Activated CD8-positive, alpha-beta memory T cell treated with anti-CD3 and anti-CD28 coated beads, Interleukin-2, amount 50 U/mL, for 24 hours (primary cell): Measurements from ENCODE around the gene TSN.

ENCODE experiments used
- DNase-seq: peaks from one replicate; pipeline ENCODE4 v3.0.0-alpha.2; 2020; ENCODE audit errors: extremely low read depth

Gene TSN

DNA sequence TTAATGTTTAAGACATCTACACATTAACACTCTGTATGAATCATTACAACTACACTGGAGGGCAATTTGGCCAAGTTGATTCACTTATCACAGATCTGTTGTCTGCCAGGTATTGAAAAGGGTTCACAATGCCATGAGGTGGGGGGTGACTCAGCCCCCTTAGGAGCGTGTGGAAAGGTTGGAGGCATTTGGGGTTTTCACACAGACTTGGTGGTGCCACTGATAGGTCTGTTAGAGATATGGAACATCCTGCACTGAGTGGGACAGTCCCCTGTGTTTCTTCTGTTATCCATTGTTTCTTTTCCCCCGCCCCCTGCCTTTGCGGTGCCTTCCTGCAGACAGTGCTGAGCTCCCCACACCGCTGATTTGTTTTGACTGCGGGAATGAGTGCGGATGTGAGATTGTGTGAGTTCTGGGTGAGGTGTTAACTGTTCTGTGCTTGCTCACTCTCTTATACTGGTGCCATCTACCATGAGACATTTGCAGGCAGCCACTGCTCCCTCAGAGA lies 9.3 kb upstream of the TSN start:
- no peak for DNase-seq

DNA sequence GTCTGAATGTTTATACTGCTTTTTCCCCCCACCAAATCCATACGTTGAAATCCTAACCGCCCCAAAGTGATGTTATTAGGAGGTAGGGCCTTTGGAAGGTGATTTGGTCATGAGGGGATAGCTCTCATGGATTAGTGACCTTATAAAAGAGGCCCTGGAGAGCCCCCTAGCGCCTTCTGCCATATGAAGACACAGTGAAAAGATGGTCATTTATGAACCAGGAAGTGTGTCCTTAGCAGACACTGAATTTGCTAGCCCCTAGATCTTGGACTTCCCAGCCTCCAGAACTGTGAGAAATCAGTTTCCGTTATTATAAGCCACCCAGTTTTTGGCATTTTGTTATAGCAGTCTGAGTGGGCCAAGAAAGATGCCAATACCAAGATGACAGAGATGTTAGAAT lies 7.2 kb upstream of the TSN start:
- no peak for DNase-seq

DNA sequence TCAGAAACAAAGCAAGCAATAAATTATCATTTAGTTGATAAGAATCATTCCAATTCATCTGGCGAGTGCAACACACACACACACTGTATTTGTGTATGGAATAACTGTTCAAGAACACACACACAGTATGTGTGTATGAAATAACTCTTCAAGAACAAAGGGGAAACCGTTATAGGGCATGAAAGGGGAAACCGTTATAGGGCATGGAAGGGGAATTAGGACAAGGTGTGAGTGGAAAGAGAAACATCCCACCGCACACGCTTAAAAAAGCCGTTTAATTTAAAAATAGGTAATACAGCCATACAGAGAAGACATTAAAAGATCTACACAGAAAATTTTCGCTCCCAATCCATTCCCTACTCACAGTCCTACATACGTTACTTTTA lies 607 bp upstream of the TSN start:
- DNase-seq = no peak

DNA sequence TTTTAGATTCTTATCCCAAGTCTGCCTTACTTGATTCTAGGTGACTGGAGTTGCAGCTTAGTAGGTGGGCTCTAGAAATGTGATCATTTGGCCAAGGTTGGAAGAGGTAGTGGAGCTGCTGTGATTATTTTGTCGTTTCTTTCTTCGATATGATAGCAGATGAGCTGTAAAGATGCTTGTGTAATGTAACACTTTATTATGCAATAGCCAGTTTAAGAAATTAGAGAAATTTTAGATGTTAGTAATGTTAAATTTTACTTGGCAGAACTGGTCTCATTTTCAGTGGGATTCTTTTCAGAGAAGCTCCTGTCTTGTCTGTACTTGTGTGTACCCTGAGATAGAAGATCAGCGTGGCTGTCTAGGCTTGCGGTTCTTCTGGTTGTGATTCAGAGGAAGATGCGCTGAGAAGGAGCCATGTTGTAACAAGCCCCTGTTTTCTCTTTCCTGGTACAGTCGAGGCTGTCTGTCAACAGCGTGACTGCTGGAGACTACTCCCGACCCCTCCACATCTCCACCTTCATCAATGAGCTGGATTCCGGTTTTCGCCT lies 9.3 kb downstream of the TSN start:
- no peak for DNase-seq

DNA sequence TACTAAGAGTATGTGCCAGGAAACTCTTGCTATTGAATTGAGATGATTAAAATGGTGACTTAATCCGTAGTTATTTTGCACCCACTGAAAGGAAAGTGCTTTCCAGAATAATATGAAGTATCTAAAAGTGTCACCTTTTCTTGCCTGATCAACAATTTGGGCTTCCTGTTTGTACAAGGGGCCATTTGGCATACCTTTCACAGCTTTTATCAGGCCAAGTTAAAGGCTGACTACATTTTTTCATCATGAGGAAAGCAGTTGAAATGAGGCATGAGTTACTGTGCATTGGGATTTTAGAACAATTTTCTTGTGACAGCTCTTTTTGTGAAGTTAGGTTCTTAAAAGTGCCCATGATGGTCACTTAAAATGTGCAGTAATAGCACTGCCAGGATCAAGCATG lies 11.2 kb downstream of the TSN start:
- no peak for DNase-seq

DNA sequence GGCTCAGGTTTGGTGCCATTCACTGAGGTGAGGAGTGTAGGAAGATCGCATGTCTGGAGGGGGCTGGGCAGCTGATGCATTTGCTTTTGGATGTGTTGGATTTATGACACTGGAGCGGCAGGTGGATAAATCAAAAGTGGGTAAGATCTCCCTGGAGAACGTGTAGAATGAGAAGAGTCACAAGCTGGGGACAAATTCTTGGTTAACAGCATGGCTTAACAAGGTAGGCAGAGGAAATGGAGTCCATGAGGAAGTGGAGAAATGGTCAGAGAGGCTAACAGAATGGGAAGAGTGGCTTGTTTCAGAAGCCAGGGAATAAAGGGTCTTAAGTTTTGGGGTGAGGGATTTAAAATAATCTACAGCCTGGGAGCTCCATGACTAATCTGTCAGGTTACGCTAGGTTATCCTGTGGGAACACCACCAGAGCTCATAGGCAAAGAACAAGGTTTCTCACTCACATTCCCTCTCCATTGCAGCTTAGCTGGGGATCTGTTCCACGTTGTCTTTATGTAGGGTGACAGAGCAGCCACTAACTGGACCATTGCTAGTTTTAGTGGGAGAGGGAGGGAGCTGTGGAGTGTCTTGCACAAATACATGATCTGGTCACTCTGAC lies 12.8 kb downstream of the TSN start:
- no peak for DNase-seq

DNA sequence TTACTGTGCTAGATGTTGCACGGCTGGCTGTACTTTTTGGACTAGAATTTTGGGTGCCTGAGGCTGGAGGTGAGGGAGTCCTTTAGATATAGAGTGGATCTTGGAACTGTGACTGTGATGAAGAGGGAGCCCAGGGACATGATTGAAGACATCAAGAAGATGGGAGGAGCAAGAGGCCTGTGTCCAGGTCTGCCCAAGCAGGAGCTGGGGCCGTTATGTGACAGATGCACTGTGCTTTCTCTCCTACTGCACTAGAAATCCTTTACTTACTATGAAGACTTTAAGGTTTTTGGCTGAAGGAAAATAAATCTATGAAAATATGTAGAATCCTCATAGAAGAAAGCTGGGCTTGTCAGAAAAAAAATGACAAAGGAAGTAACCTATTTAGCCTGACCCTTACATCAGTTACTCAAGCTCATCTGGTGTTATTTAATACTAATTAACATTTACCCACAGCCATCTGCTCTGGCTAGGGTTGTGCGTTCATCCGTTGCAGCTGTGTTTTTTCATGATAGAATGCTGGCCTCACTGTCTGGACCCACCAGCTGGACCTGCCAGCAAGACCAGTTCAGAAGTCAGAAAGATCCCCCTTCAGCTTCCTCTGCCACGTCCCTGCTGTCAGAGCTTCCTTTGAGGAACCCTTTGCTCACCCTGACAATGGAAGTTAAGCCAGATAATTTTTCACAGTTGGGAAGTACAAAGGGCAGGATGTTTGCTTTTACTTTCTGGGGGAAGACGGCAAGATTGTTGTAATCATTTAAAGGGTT lies 16.7 kb downstream of the TSN start:
- no peak for DNase-seq

DNA sequence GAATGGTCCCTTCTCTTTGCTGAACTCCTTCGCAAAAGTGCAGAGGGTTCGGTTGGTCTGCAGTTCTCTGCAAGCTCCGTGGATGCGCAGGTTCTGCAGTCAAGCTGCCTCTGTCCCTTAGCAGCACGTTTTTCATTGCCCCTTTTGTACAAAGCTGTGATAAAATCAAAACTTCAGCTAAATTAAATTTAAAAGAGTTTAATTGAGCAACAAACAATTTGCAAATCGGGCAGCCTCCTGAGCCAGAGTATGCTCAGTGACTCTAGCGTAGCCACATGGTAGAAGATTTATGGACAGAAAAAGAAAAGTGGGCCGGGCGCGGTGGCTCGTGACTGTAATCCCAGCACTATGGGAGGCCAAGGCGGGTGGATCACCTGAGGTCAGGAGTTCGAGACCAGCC lies 18.8 kb downstream of the TSN start:
- DNase-seq = no peak

DNA sequence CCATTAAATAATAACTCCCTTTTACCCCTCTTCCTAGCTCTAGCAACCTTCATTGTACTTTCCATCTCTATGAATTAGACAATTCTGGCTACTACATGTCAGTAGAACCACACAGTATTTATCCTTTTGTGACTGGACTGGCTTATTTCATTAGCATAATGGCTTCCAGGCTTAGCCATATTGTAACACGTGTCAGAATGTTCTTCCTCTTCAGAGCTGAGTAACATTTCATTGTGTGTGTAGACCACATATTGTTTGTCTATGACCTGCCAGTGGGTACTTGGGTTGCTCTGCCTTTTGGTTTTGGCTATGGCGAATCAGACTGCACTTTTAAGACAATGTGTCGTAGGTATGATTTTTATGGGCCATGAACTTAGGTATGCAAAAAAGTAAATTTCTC lies 20.9 kb downstream of the TSN start:
- no peak for DNase-seq

DNA sequence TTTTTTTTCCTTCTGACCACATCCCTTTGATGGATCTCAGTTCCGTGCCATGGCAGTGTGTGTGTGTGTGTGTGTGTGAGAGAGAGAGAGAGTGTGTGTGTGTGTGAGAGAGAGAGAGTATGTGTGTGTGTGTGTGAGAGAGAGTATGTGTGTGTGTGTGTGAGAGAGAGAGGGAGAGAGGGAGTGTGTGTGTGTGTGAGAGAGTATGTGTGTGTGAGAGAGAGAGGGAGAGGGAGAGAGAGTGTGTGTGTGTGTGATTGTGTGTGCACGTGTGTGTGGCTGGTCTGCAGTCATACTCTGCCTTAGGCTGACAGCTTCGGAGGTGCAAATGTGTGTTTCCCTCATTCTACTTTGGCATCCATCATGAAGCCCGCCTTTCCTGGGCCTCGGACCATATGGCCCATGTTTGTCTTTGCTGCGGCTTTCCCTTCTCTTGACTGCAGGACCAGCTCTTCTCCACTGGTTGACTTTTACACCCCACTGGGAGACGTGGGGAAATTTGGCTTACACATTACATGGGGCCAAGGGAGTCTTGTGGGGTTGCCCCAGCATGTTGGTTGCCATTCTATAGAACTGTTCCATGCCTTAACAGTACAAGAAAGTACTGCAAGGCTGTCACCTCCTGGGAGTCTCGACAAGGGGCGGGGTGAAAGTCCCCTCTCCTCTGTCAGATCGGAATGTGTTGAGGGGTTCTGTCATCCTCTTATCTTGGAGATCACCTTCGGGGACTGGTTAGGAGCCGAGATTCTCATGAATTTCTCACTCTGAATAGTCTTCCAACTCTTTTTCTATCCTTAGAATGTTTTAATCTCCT lies 21.6 kb downstream of the TSN start:
- DNase-seq = no peak

DNA sequence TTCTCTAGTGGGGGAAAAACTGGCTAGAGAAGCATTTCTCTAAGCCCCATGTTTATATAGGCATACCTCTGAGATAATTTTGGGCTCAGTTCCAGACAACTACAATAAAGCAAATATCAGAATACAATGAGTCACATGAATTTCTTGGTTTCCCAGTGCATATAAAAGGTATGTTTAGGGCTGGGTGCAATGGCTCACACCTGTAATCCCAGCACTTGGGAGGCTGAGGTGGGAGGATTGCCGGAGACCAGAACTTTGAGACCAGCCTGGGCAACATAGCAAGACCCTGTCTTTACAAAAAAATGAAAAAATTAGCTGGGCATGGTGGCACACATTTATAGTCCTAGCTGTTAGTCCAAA lies 22.2 kb downstream of the TSN start:
- DNase-seq = no peak

DNA sequence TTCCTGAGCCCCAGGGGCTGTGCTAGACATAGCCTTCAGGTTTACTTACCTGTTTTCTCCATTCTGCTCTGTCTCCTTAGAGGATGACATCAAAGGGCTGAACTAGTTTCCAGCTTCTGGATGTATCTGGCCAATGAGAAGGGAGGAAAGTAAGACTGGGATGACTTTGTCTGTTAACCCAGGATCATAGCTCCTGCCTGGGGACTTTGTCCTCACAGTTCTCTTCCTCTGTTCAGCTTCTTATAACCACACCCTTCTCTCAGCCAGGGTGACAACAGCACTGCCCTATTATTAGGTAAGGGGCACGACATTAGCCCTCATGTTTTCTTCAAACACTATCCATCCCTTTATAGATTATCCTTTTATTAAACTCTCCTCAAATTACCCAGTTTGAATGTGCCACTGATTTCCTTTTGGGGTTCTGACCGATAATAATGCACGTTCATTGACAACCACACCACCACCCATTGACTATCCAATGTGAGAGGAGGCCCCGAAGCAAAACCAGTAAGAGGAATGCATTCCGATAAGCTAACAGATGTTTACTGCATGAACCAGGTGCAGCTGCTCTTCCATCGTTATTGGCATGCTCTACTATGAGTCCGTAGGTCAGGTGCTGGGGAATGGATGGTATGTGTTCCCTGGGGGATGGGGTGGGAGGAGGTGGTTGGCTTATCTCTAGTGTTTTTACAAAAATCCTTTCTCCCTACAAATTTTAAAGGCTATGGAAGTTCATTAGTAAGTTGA lies 23.5 kb downstream of the TSN start:
- DNase-seq = no peak

DNA sequence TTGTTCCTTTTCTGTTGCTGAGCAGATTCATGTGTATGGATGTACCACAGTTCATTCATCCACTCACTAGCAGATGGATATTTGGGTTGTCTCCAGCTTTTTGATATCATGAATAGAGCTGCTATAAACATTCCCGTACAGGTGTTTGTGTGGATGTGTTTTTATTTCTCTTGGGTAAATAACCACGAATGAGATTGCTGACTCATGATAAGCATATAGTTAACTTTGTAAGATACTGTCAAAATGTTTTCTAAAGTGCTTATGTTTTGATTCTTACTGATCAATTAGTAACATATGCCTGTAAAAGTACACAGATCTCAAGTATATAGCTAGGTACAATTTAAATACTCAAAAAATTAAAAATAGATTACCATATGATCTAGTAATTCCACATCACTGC lies 27.7 kb downstream of the TSN start:
- no peak for DNase-seq

DNA sequence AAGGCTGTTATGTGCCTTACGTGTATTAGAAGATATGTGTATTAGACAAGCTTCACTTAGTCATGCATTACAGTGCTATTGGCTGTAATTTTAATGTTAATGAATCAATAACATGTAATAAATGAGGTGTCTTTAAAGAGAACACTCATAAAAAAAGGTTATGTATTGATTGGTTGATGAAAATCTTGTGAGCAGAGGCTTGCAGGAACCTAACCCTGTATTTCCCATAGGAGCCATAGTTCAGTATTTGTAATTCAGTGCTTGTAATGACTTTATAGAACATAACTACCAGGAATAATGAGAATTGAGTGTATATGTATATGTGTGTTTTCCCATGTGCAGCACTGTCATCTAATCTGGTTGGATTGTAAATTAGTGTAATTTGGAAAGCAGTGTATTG lies 33.2 kb downstream of the TSN start:
- DNase-seq = no peak

DNA sequence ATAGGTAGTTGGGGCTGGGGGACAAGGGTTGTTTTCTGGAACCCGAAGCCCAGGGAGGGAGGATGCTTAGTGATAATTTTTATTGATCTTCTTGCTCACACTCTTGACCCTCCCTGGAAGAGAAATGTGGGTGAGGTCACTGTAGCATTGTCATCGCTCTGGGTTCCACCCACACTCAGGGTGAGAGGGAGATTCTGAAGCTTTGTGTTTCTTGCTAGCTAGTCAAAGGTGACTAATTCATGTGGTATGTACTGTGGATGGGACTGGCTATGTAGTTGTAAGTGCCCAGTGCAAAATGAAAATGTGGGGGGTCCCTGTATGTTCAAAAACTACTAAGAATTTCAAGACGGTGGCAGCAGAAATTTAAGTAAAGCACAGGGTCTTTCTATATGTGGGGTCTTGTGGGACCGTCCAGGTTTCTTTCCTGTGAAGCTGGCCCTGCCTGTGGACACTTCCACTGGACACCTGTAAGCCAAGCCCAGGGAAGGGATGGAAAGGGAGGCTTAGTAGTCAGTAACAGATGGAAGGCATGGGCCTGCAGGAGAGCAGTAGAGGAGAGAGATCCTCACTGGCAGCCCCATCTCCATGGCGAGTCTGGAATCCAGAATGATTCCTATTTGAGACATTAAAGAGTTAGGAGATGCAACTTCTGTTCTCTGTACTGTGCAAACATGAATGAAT lies 35.0 kb downstream of the TSN start:
- DNase-seq = no peak

DNA sequence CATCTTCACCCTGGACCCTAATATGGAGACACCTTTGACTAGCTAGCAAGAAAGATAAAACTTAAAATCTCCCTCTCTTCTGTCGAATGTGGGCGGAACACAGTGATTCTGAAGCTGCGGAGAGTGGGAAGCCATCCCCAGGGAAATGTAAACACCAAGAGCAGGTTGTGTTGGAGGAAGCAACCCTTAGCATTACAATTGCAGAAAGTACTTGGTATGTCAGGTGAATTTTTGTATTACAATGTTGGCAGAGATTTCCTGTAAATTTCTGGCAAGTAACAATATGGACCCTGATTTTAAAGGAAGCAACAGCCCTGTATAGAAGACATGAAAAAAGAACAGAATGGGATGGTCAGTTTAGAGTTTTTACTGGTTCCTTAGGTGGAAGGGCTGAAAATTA lies 35.8 kb downstream of the TSN start:
- no peak for DNase-seq

DNA sequence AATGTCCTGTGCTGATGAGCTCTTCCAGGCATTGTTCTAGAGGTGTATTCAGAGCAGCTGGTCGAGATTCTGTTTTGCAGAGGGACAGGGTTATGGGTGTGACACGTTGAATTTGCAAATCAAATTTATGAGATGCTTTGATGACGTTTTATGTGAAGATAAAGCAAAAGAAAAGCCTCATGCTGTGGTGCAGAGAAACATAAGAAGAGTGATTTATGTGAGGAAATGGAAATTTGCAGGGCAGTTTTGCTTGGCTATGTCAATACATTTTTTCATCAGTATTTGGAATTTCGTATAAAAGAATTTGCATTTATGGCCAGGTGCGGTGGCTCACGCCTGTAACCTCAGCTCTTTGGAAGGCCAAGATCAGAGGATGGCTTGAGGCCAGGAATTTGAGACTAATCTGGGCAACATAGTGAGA lies 36.4 kb downstream of the TSN start:
- no peak for DNase-seq

DNA sequence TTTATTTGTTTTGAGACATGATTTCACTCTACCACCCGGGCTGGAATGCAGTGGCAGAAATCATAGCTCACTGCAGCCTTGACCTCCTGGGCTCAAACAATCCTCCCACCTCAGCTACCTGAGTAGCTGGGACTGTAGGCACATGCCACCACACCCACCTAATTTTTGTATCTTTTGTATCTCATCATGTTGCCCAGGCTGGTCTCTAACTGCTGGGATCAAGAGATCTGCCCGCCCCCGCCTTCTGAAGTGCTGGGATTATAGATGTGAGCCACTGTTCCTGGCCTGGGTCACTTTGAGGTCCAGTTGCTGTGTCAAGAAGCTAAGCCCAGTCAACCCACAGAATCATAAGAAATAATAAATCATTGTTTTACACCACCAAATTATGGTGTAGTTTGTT lies 38.4 kb downstream of the TSN start:
- no peak for DNase-seq

DNA sequence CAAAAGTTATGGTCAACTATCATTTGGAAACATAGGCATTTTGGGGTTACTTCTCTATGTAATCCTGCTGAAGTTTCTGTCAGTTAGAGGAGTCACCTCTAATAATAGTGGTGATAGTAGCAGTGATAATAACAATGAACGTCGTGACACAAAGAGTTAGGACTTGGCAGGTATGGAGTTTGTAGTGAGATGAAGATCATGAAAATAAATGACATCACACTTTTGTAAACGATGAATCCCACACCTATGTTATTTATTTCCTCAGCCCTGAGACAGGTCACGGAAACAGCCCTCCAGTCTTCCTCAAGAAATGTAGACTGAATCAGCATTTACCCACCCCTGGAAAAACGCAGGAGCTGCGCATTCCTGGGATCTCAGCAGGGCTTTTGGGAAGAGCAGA lies 38.8 kb downstream of the TSN start:
- no peak for DNase-seq

DNA sequence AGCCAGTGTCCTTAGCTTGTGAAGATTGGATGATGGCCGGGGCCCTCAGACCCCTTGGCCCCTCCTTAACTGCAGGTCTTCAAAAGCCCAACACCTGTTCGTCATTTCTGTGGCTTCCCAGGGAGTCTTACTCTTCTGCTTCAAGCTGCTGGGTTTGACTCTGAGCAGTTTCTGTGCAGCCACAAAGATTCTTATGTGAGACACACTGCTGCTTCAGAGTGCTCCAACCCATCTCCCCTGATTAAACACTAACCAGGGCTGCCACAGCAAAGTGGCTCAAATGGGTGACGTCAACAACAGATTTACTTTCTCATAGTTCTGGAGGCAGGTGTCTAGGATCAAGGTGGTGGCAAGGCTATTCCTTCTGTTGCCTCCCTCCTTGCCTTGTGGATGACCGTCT lies 40.8 kb downstream of the TSN start:
- no peak for DNase-seq

DNA sequence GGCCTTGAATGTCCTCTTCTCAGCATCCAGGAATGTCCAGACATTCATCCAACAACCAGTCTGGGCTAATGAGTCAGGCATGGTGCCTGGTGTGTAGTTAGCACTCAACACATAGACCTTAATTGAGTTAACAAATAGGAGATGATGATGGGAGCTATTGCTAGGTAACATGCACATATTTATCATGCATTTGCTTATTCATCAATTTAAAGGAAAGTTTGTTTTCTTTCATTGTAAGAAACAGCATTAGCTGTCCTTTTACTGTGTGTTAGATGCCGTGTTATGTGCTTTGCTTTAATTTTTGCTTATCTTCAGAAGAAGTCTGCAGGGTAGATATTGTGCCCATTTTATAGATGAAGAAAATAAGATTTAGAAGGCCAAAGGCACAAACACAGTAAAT lies 43.2 kb downstream of the TSN start:
- no peak for DNase-seq
